HG02870 (cell line): ENCODE results near the gene STIL.
"Not testable (repeated sequence)": the region's sequence is repeated elsewhere in the genome, so short reads cannot be mapped to it uniquely, and the experiment has no call there.

Source experiments
- ATAC-seq: cut with Tn5 transposase; IDR thresholded peaks from one replicate; pipeline ENCODE4 v1.9.1; 2021; ENCODE audit warnings: mild to moderate bottlenecking, moderate library complexity; ENCODE audit not compliant: unreplicated experiment

The STIL gene

GRCh38 chr1:47323599-47324031 lies 9.7 kb upstream of the STIL start:
- no peak for ATAC-seq

- ATAC-seq: not testable (repeated sequence)
Observed at GRCh38 chr1:47319968-47320367, 6.0 kb upstream of the STIL start.

- ATAC-seq: no peak
Observed at GRCh38 chr1:47317841-47318240, 3.9 kb upstream of the STIL start.

GRCh38 chr1:47309427-47309826 lies 4.5 kb downstream of the STIL start:
- ATAC-seq: no peak

- ATAC-seq: no peak
Observed at GRCh38 chr1:47302472-47302871, 11.5 kb downstream of the STIL start.

GRCh38 chr1:47298025-47298699 lies 15.8 kb downstream of the STIL start:
- ATAC-seq: no peak

GRCh38 chr1:47295579-47295978 lies 18.4 kb downstream of the STIL start:
- no peak for ATAC-seq

GRCh38 chr1:47294863-47295262 lies 19.1 kb downstream of the STIL start:
- not testable (repeated sequence) for ATAC-seq

- not testable (repeated sequence) for ATAC-seq
Observed at GRCh38 chr1:47288116-47288515, 25.8 kb downstream of the STIL start.

- no peak for ATAC-seq
Observed at GRCh38 chr1:47280142-47280541, 33.8 kb downstream of the STIL start.

- no peak for ATAC-seq
Observed at GRCh38 chr1:47276850-47277249, 37.1 kb downstream of the STIL start.

GRCh38 chr1:47275811-47276210 lies 38.1 kb downstream of the STIL start:
- ATAC-seq: not testable (repeated sequence)

GRCh38 chr1:47265529-47265928 lies 48.4 kb downstream of the STIL start:
- not testable (repeated sequence) for ATAC-seq

GRCh38 chr1:47262787-47263413 lies 51.0 kb downstream of the STIL start:
- ATAC-seq: peak; percentile 45

GRCh38 chr1:47257224-47257623 lies 56.7 kb downstream of the STIL start:
- ATAC-seq: no peak

- ATAC-seq: no peak
Observed at GRCh38 chr1:47252795-47253194, 61.2 kb downstream of the STIL start.

- no peak for ATAC-seq
Observed at GRCh38 chr1:47252369-47252768, 61.6 kb downstream of the STIL start.

- no peak for ATAC-seq
Observed at GRCh38 chr1:47249755-47250154, 64.2 kb downstream of the STIL start.

GRCh38 chr1:47244339-47244862 lies 69.5 kb downstream of the STIL start:
- ATAC-seq: no peak

GRCh38 chr1:47243910-47244309 lies 70.0 kb downstream of the STIL start:
- no peak for ATAC-seq

- no peak for ATAC-seq
Observed at GRCh38 chr1:47241114-47242113, 72.5 kb downstream of the STIL start.
